ENCODE data around the gene SYNE2. TPM values are rescaled to one million over a fixed set of nuclear protein-coding genes. Genes with fewer than 3 reads are reported as not detected.

SYNE2 gene
- total and polyA plus RNA-seq, 10 of the 15 experiments (the other 5 are each of a cell fraction or from before 2014, with no cell fraction given) = 2.1 to 52.7 (median 38.1) TPM

- no TSS peak for BruUV-seq (replicated peaks)
- FAIRE-seq (no peak), DNase-seq (ENCODE audit: low read depth, low spot score) (no peak), ATAC-seq (no peak)
- H3K27ac ChIP-seq (ENCODE audit: control insufficient read depth, insufficient read depth) = no peak overlapping the region
- ChIA-PET CTCF (no interaction called here), POLR2A (no interaction called here), RAD21 (ENCODE audit: unreplicated experiment) (no interaction called here), SMC1A (ENCODE audit: uncharacterized antibody, unreplicated experiment) (interaction anchor here (0.9 to 2.0 kb wide), 4 partner anchors 8 to 36 kb away, joined by 3 to 6 read pairs (median 4); no protein-coding TSS in a partner anchor)
- H3K27me3 ChIP-seq (replicated peaks in 1 of 2; ENCODE audit: control insufficient read depth in 2 of 2, insufficient read depth in 2 of 2, low read length in 1 of 2) = no peaks in the 10 kb centered on the region
- H3K9ac ChIP-seq (ENCODE audit: control insufficient read depth, insufficient read depth, low read length) = no peak overlapping the region
- H3K4me2 ChIP-seq (ENCODE audit: control insufficient read depth, insufficient read depth) = no peak overlapping the region
- H3K79me2 ChIP-seq (ENCODE audit: control insufficient read depth, insufficient read depth, low read length) = no peaks in the 10 kb centered on the region; the same call in none of the 2 replicates
- no peak overlapping the region for H2AFZ ChIP-seq (ENCODE audit: control insufficient read depth, low read depth, low read length)
- peaks cover 3 to 7% of the 10 kb centered on the region in 2 experiments; a peak in 3 of 4 replicates for H3K36me3 ChIP-seq (ENCODE audit: control insufficient read depth in 2 of 2, insufficient read depth in 2 of 2, low read length in 1 of 2)
- TF ChIP-seq ZNF592 (IDR thresholded peaks at IDR 0.05) = no peak
- no peak for TF ChIP-seq ZBTB11 (CRISPR knock-in tag; IDR thresholded peaks at IDR 0.05)
- TF ChIP-seq FOXM1 (IDR thresholded peaks at IDR 0.05; ENCODE audit: low read depth, low read length) = no peak
- no peak for TF ChIP-seq E2F4 (IDR thresholded peaks at IDR 0.05; ENCODE audit: low read depth, low read length)
- no peak for TF ChIP-seq ELK1 (IDR thresholded peaks at IDR 0.05; ENCODE audit: low read depth, low read length)
- TF ChIP-seq CBFB (IDR thresholded peaks at IDR 0.05; ENCODE audit: low read depth) = no peak
- no peak for TF ChIP-seq BRCA1 (IDR thresholded peaks at IDR 0.05; ENCODE audit: low read depth, low read length)
- no peak for TF ChIP-seq NR2C2 (IDR thresholded peaks at IDR 0.05; ENCODE audit: borderline replicate concordance, control insufficient read depth, insufficient read length, low read depth)
- TF ChIP-seq SPI1 (IDR thresholded peaks at IDR 0.05; ENCODE audit: borderline replicate concordance, insufficient read depth, low read depth, low read length) = no peak
- peaks cover 30% of the 10 kb centered on the region for H3K4me1 ChIP-seq (ENCODE audit: control insufficient read depth, insufficient read depth, low read length)
- intact Hi-C loops (cut with micrococcal nuclease; ENCODE audit: unreplicated experiment) (loop anchor here (5.0 kb wide), 1 partner anchor 34 kb away; no protein-coding TSS in a partner anchor), in situ Hi-C loops (cut with MboI) (no loop called here)
- WGBS (ENCODE audit: insufficient coverage, insufficient replicate concordance, low lambda C conversion rate, missing lambda C conversion rate) = 100% methylated on average over 3 of the region's 3 CpGs
- no peak overlapping the region for H3K4me3 ChIP-seq
- no peaks in the 10 kb centered on the region for H4K20me1 ChIP-seq (ENCODE audit: control insufficient read depth, insufficient read depth)
- no peaks in the 10 kb centered on the region for H3K9me3 ChIP-seq (replicated peaks; ENCODE audit: control insufficient read depth, insufficient read depth, low read length)
Measured at GRCh38 chr14:64198486-64198885, 345.7 kb downstream of the SYNE2 start.
